ENCODE measurements around the gene MYO1D. TPM values are rescaled to one million over a fixed set of nuclear protein-coding genes. Genes with fewer than 3 reads are reported as not detected.
"Not testable (repeated sequence)": the region's sequence is repeated elsewhere in the genome, so short reads cannot be mapped to it uniquely, and the experiment has no call there.

MYO1D gene
- total RNA-seq, 1 donor from 2014 or later: 36.9 TPM

DNA sequence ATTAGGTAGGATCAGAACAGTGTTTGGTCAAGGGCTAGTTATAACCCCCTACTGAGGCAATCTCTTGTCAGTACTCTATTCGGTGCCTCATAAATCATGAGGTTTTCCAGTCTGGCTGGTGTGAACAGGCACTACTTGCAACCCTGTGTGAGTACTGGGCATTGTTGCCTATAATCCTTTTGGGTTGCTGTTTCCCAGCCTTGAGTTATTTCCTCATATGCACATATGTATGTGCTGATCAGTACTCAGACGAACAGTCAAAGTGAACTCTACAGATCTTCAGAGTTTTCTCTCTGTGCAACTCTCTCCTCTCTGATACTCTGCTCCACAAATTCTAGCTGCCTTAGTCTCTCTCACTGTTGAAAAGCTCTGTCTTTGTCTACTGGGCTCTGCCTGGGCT lies 225.8 kb downstream of the MYO1D start:
- DNase-seq (ENCODE audit: low spot score, unreplicated experiment): no peak
- Mint-ChIP-seq H3K9me3 (ENCODE audit: low read depth) (peaks cover 25% of the 10 kb centered on the region), H3K4me1 (ENCODE audit: low read depth) (no peaks in the 10 kb centered on the region), H3K27me3 (no peaks in the 10 kb centered on the region), H3K4me3 (ENCODE audit: low read depth) (no peak overlapping the region), H3K36me3 (ENCODE audit: insufficient read depth) (peaks cover 42% of the 10 kb centered on the region), H3K27ac (no peak overlapping the region)
- TF ChIP-seq, protein P1, sequence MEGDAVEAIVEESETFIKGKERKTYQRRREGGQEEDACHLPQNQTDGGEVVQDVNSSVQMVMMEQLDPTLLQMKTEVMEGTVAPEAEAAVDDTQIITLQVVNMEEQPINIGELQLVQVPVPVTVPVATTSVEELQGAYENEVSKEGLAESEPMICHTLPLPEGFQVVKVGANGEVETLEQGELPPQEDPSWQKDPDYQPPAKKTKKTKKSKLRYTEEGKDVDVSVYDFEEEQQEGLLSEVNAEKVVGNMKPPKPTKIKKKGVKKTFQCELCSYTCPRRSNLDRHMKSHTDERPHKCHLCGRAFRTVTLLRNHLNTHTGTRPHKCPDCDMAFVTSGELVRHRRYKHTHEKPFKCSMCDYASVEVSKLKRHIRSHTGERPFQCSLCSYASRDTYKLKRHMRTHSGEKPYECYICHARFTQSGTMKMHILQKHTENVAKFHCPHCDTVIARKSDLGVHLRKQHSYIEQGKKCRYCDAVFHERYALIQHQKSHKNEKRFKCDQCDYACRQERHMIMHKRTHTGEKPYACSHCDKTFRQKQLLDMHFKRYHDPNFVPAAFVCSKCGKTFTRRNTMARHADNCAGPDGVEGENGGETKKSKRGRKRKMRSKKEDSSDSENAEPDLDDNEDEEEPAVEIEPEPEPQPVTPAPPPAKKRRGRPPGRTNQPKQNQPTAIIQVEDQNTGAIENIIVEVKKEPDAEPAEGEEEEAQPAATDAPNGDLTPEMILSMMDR (IDR thresholded peaks at IDR 0.05; ENCODE audit: unreplicated experiment): no peak

DNA sequence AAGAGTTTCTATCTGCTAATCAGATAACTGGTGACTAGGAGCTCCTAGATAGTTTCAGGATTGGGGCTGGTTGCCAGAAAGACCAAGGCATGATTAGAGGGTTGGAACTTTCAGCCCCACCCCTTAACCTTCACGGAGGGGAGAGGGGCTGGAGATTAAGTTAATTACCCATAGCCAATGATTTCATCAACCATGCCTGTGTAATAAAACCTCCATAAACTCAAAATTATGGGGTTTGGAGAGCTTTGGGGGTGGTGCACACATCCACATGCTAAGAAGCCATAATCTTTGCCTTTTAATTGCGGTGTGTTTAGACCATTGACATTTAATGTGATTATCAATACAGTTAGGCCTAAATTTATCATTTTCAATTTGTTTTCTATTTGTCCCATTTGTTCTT lies 228.5 kb downstream of the MYO1D start:
- TF ChIP-seq, protein P1 (IDR thresholded peaks at IDR 0.05; ENCODE audit: unreplicated experiment): no peak
- H3K27ac Mint-ChIP-seq: no peak overlapping the region
- H3K27me3 Mint-ChIP-seq: no peaks in the 10 kb centered on the region
- no peak for DNase-seq (ENCODE audit: low spot score, unreplicated experiment)
- no peak overlapping the region for H3K4me3 Mint-ChIP-seq (ENCODE audit: low read depth)
- H3K4me1 Mint-ChIP-seq (ENCODE audit: low read depth): no peaks in the 10 kb centered on the region
- H3K9me3 Mint-ChIP-seq (ENCODE audit: low read depth): peaks cover 25% of the 10 kb centered on the region
- peaks cover 41% of the 10 kb centered on the region for H3K36me3 Mint-ChIP-seq (ENCODE audit: insufficient read depth)

DNA sequence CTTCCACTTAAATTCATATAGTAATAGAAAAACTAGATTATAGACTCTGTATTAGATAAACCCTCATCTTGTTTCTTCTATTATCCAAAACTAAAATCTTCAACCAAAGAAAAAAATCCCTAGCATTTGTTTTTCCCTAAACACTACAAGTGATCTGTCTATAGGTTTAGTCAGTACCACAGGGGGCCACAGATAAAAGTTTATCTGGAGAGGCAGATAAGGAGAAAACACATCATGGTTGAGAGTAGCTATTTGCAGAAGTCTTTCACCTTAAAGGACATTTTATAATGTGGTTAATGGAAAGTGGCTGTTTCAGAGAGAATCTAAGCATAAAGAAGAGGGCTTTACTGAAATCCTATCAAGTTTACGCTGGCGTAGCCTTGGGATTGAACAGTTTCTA lies 230.0 kb downstream of the MYO1D start:
- H3K9me3 Mint-ChIP-seq (ENCODE audit: low read depth): peaks cover 25% of the 10 kb centered on the region
- no peaks in the 10 kb centered on the region for H3K4me1 Mint-ChIP-seq (ENCODE audit: low read depth)
- H3K4me3 Mint-ChIP-seq (ENCODE audit: low read depth): no peak overlapping the region
- H3K27me3 Mint-ChIP-seq: no peaks in the 10 kb centered on the region
- DNase-seq (ENCODE audit: low spot score, unreplicated experiment): no peak
- H3K36me3 Mint-ChIP-seq (ENCODE audit: insufficient read depth): peaks cover 34% of the 10 kb centered on the region
- H3K27ac Mint-ChIP-seq: no peak overlapping the region
- TF ChIP-seq, protein P1 (IDR thresholded peaks at IDR 0.05; ENCODE audit: unreplicated experiment): no peak

DNA sequence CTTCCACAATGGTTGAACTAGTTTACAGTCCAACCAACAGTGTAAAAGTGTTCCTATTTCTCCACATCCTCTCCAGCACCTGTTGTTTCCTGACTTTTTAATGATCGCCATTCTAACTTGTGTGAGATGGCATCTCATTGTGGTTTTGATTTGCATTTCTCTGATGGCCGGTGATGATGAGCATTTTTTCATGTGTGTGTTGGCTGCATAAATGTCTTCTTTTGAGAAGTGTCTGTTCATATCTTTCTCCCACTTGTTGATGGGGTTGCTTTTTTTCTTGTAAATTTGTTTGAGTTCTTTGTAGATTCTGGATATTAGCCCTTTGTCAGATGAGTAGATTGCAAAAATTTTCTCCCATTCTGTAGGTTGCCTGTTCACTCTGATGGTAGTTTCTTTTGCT lies 235.4 kb downstream of the MYO1D start:
- H3K4me1 Mint-ChIP-seq (ENCODE audit: low read depth); H3K27me3 Mint-ChIP-seq; H3K4me3 Mint-ChIP-seq (ENCODE audit: low read depth); DNase-seq (ENCODE audit: low spot score, unreplicated experiment); H3K27ac Mint-ChIP-seq; H3K9me3 Mint-ChIP-seq (ENCODE audit: low read depth): not testable (repeated sequence)
- peaks cover 11% of the 10 kb centered on the region for H3K36me3 Mint-ChIP-seq (ENCODE audit: insufficient read depth)

DNA sequence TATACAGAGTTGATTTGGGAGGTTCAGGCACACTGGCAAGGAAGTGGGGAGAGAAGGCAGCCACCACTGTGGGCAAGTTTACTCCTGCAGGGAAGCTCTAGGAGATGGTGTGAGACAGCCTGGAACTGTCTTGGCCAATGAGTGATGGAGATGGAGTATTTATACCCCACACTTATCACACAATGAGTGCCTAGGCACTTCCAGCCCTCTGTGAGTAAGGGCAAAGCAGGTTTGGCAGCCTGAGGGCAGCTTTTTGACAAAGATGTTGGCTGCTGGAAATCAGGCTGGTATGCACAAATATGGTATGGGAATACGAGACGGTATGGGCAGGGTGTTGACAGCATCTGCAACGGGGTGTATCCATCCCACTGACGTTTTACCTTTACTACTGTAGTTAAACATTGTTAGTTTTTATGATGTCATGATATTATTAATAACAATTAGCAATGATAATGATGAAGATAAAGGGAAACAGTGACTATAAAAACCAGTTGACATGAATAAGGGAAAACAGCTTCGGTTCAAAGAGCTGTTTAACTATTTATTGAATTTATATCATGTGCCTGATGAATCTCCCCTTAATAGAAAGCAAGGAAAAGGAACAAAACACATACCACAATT lies 240.2 kb downstream of the MYO1D start:
- Mint-ChIP-seq H3K9me3 (ENCODE audit: low read depth) (peaks cover 3% of the 10 kb centered on the region), H3K27me3 (no peaks in the 10 kb centered on the region), H3K4me3 (ENCODE audit: low read depth) (no peak overlapping the region), H3K4me1 (ENCODE audit: low read depth) (no peaks in the 10 kb centered on the region), H3K36me3 (ENCODE audit: insufficient read depth) (peaks cover 3% of the 10 kb centered on the region), H3K27ac (no peak overlapping the region)
- DNase-seq (ENCODE audit: low spot score, unreplicated experiment): no peak
- TF ChIP-seq, protein P1 (IDR thresholded peaks at IDR 0.05; ENCODE audit: unreplicated experiment): no peak

DNA sequence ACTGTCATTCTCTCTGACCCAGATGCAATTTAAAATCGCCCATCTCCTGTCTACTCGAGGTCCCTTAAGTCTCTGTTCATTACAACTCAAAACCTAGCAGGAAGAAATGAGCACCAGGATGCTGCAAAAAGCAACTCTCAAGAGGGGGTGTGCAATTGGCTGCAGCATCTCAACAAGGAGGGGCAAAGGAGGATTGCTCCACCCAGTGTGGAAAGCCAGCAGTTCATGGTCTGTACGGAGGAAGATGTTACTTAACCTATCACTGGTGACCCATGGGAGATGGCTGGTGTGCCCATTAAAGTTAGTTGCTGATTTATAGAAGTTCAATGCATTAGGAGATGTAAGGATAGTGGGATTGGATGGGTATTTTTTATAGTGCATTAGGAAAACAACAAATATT lies 242.8 kb downstream of the MYO1D start:
- Mint-ChIP-seq H3K4me1 (ENCODE audit: low read depth) (no peaks in the 10 kb centered on the region), H3K27ac (no peak overlapping the region), H3K4me3 (ENCODE audit: low read depth) (no peak overlapping the region), H3K27me3 (no peaks in the 10 kb centered on the region), H3K9me3 (ENCODE audit: low read depth) (no peaks in the 10 kb centered on the region), H3K36me3 (ENCODE audit: insufficient read depth) (peaks cover 4% of the 10 kb centered on the region)
- TF ChIP-seq, protein P1 (IDR thresholded peaks at IDR 0.05; ENCODE audit: unreplicated experiment): no peak
- DNase-seq (ENCODE audit: low spot score, unreplicated experiment): no peak

Measured in progenitor cell of endocrine pancreas (in vitro differentiated cells).